Upper lobe of right lung (tissue), 1 donor: Measurements from ENCODE around the gene UCKL1. TPM values are rescaled to one million over a fixed set of nuclear protein-coding genes. Genes with fewer than 3 reads are reported as not detected.

Source experiments
- ATAC-seq: fragments of 200-7000 bp; cut with Tn5 transposase; one replicate; pipeline ENCODE4 v1.9.1; 2020; ENCODE audit warnings: mild to moderate bottlenecking, moderate library complexity
- DNase-seq: peaks from one replicate; pipeline ENCODE4 v3.0.0-alpha.2; 2020
- H3K27ac ChIP-seq: fragments of 200-600 bp; one replicate; pipeline ENCODE4 v1.8.0; 2022
- H3K27me3 ChIP-seq: fragments of 200-600 bp; one replicate; pipeline ENCODE4 v1.8.0; 2022; ENCODE audit warnings: mild to moderate bottlenecking
- H3K36me3 ChIP-seq: fragments of 200-600 bp; one replicate; pipeline ENCODE4 v1.8.0; 2022
- H3K4me1 ChIP-seq: fragments of 200-600 bp; one replicate; pipeline ENCODE4 v1.8.0; 2022
- H3K4me3 ChIP-seq: fragments of 200-600 bp; one replicate; pipeline ENCODE4 v1.8.0; 2022; ENCODE audit warnings: mild to moderate bottlenecking
- H3K9me3 ChIP-seq: fragments of 200-600 bp; one replicate; pipeline ENCODE4 v1.8.0; 2022
- intact Hi-C: fragments of 100-400 bp; cut with DNase I; formaldehyde crosslinking; loops from one replicate; pipeline ENCODE4 v1.11.0; 2022
- total RNA-seq: library from RNA; stranded (reverse); fragmentation: NEBNext Ultra II Directional; extraction: Animal tissue kit (Norgen Biotek cat#: 25700); gene quantifications from one replicate; pipeline ENCODE4 v1.2.1, GENCODE V29; 2021
- TF ChIP-seq, protein P1 (sequence below): fragments of 200-600 bp; IDR thresholded peaks from one replicate; pipeline ENCODE4 v1.8.0; 2022; ENCODE audit warnings: antibody characterized with exemption
- donor health status: DM: no; HTN: yes; CAD: no; lungs with severe emphysema.

Gene UCKL1
- total RNA-seq, 1 donor from 2014 or later: 38.9 TPM

DNA sequence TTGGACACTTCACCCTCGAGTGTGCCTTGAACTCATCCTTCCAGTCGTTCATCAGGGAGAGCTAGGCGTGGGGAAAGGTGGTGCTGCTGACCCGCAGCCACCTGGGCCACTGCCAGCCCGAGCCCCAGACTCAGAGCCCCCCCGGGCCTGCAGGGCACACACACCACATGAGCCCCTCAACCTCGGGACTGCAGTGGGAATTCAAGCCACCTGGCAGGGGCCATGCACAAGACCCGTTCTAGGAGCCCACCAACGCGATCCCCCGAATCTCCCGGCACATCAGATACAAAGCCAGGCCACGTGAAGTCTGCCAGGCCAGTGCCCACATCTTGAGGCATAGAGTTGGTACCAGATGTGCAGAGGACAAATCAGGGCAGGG is 10.7 kb upstream of the UCKL1 start:
- no peak overlapping the region for H3K27ac ChIP-seq
- intact Hi-C loops: no loop called here
- H3K27me3 ChIP-seq: no peaks in the 10 kb centered on the region
- TF ChIP-seq, protein P1, sequence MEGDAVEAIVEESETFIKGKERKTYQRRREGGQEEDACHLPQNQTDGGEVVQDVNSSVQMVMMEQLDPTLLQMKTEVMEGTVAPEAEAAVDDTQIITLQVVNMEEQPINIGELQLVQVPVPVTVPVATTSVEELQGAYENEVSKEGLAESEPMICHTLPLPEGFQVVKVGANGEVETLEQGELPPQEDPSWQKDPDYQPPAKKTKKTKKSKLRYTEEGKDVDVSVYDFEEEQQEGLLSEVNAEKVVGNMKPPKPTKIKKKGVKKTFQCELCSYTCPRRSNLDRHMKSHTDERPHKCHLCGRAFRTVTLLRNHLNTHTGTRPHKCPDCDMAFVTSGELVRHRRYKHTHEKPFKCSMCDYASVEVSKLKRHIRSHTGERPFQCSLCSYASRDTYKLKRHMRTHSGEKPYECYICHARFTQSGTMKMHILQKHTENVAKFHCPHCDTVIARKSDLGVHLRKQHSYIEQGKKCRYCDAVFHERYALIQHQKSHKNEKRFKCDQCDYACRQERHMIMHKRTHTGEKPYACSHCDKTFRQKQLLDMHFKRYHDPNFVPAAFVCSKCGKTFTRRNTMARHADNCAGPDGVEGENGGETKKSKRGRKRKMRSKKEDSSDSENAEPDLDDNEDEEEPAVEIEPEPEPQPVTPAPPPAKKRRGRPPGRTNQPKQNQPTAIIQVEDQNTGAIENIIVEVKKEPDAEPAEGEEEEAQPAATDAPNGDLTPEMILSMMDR: no peak
- peaks cover 39% of the 10 kb centered on the region for H3K36me3 ChIP-seq
- DNase-seq: no peak
- H3K4me1 ChIP-seq: peaks cover 16% of the 10 kb centered on the region
- no peaks in the 10 kb centered on the region for H3K9me3 ChIP-seq
- ATAC-seq: no peak
- H3K4me3 ChIP-seq: no peak overlapping the region

DNA sequence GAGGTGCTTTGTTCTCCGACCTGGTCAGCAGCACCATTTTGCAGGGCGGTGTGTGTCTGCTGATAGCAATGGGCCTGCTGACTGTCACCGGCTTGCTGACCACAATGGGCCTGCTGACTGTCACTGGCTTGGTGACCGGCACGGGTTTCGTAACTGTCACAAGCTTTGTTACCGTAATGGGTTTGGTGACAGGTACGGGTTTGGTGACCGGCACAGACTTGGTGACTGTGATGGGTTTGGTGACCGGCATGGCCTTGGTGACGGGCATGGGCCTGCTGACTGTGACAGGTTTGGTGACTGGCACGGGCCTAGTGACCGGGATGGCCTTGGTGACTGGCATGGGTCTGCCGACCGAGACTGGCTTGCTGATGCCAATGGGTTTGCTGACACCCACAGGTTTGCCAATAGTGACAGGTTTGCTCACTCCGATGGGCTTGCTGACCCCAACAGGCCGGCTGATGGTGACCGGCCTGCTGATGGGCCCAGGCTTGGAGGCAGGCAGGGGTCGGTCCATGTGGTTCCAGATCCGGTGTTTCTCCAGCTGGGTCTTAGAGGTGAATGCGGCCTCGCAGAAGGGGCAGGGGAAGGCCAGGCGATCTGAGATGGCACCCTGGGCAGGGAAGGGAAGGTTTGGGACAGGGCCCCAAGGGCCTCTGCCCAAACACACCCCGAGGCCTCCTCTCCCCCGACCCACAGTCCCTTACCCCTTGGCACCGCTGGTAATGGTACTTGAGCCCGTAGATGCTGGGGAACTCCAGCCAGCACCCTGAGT is 10.1 kb upstream of the UCKL1 start:
- Histone ChIP-seq H3K27me3 (no peaks in the 10 kb centered on the region), H3K36me3 (peaks cover 45% of the 10 kb centered on the region), H3K4me1 (peaks cover 13% of the 10 kb centered on the region), H3K9me3 (no peaks in the 10 kb centered on the region), H3K4me3 (no peak overlapping the region), H3K27ac (no peak overlapping the region)
- no peak for ATAC-seq
- no peak for DNase-seq
- TF ChIP-seq, protein P1: no peak
- intact Hi-C loops: no loop called here

DNA sequence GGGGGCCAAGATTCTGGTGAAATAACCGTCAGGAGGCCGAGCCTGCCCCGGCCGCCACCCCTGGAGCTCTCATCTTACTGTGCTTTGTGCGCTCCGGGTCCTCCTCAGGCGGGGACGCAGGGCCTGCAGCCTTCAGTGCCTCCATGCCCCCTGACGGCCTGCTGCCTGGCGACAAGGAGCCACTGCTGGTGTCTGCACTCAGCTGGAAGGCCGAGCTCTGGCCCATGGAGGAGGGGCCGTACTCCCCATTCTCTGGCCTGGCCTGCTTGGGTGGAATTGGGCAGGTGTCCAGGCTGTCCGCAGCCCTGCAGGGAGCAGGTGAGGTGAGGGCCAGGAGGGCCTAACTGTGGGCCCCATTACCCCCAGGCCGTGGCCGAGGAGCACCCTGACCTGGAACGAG is 8.2 kb upstream of the UCKL1 start:
- Histone ChIP-seq H3K27ac (no peak overlapping the region), H3K4me1 (peaks cover 7% of the 10 kb centered on the region), H3K4me3 (no peak overlapping the region), H3K27me3 (no peaks in the 10 kb centered on the region), H3K9me3 (no peaks in the 10 kb centered on the region), H3K36me3 (peaks cover 50% of the 10 kb centered on the region)
- TF ChIP-seq, protein P1: no peak
- ATAC-seq (no peak), DNase-seq (no peak)
- intact Hi-C loops: no loop called here

DNA sequence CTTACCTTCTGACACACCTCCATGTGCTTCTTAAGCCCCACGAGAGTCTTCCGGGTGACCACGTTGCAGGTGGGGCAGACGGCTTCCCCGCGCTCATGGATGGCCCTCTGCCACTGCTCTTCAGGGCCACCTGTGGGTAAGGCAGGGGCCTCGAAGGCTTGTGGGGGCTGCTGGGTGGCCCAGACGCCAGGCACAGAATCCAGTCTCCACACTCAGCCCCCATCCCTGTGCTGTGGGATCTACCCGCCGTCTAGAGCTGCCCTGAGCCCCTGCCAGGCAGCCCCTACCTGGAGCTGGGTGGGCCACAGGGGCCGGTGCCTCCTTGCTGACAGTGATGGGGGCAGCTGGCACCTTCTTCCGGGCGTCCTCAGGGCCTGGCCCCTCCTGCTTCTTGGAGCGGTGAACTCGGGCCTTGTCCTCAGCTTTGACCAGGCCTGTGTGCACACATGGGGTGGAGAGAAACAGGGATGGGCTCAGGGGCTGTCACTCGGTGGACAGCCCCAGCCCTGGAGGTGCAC is 7.6 kb upstream of the UCKL1 start:
- DNase-seq (no peak), ATAC-seq (no peak)
- intact Hi-C loops: no loop called here
- Histone ChIP-seq H3K27ac (no peak overlapping the region), H3K4me1 (peaks cover 4% of the 10 kb centered on the region), H3K27me3 (no peaks in the 10 kb centered on the region), H3K9me3 (no peaks in the 10 kb centered on the region), H3K36me3 (peaks cover 50% of the 10 kb centered on the region), H3K4me3 (no peak overlapping the region)
- TF ChIP-seq, protein P1: no peak

DNA sequence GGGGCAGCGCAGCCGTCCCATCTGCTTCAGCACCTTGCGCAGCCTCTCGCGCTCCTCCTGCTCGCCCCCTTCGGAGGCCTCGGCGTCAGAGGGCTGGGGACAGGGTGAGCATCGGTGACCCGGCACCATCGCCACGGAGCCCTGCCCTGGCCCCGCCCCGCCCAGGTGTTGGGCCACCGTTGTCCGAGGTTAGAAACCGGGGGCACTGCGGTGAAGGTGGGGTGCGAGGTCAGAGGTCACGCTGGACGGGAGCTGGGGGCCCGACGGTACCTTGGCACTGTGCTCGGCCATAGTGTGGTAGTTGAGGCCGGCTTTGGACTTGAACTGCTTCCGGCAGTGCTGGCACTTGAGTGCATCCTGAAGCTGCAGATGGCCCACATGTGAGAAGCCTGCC is 7.1 kb upstream of the UCKL1 start:
- no peaks in the 10 kb centered on the region for H3K4me1 ChIP-seq
- ATAC-seq (no peak), DNase-seq (no peak)
- no peak overlapping the region for H3K4me3 ChIP-seq
- H3K27ac ChIP-seq: no peak overlapping the region
- intact Hi-C loops: no loop called here
- TF ChIP-seq, protein P1: no peak
- H3K27me3 ChIP-seq: no peaks in the 10 kb centered on the region
- H3K36me3 ChIP-seq: peaks cover 50% of the 10 kb centered on the region
- H3K9me3 ChIP-seq: no peaks in the 10 kb centered on the region
